C4-2B (cell line): ENCODE results near the gene ZMAT5.

ENCODE experiments used
- ZFX ChIP-seq: fragments of 450-650 bp; IDR thresholded peaks from 2 replicates; pipeline ENCODE4 v1.6.1; 2017
- TF ChIP-seq, protein P1 (sequence below): fragments of 450-650 bp; conservative IDR thresholded peaks from 2 replicates; pipeline ENCODE4 v1.5.1; 2017; ENCODE audit warnings: mild to moderate bottlenecking

DNA sequence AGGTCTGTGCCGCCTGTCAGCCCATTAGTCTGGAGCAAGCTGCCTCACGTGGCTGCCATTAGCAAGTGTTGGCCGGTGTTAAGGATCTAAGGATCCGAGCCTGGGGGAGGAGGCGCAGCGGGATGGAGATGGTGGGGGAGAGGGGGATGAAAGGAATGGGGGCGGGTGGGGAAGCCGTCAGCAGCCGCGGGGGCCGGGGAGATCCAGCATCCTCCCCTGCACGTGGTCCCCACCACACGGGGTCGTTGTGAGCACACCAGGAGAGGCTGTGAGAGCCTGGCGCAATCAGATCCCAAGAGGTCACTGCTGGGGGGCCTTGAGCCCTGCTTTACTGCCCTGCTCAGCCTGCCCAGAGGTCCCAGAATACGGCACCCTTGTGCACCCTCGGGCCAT, 39.7 kb downstream of the ZMAT5 start:
- TF ChIP-seq, protein P1, sequence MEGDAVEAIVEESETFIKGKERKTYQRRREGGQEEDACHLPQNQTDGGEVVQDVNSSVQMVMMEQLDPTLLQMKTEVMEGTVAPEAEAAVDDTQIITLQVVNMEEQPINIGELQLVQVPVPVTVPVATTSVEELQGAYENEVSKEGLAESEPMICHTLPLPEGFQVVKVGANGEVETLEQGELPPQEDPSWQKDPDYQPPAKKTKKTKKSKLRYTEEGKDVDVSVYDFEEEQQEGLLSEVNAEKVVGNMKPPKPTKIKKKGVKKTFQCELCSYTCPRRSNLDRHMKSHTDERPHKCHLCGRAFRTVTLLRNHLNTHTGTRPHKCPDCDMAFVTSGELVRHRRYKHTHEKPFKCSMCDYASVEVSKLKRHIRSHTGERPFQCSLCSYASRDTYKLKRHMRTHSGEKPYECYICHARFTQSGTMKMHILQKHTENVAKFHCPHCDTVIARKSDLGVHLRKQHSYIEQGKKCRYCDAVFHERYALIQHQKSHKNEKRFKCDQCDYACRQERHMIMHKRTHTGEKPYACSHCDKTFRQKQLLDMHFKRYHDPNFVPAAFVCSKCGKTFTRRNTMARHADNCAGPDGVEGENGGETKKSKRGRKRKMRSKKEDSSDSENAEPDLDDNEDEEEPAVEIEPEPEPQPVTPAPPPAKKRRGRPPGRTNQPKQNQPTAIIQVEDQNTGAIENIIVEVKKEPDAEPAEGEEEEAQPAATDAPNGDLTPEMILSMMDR: no peak
- no peak for TF ChIP-seq ZFX
